ENCODE measurements around the gene SHLD1.
A peak's percentile ranks its signal among the peaks of the same experiment; 100 is the strongest.
"Not testable (repeated sequence)": the region's sequence is repeated elsewhere in the genome, so short reads cannot be mapped to it uniquely, and the experiment has no call there.

SHLD1 gene, protein sequence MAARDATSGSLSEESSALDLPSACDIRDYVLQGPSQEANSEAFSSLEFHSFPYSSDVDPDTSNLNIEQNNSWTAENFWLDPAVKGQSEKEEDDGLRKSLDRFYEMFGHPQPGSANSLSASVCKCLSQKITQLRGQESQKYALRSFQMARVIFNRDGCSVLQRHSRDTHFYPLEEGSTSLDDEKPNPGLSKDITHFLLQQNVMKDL

GRCh38 chr20:5749952-5750779 is at the start of gene SHLD1:
TSS of gene SHLD1 (plus strand) at chr20:5750401. CDS start at chr20:5772866, 22,465 bp downstream.
- peak; percentile 90 for DNase-seq (ENCODE audit: low spot score)

DNA sequence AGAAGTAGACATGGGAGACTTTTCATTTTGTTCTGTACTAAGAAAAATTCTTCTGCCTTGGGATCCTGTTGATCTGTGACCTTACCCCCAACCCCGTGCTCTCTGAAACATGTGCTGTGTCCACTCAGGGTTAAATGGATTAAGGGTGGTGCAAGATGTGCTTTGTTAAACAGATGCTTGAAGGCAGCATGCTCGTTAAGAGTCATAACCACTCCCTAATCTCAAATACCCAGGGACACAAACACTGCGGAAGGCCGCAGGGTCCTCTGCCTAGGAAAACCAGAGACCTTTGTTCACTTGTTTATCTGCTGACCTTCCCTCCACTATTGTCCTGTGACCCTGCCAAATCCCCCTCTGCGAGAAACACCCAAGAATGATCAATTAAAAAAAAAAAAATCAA is 47.9 kb upstream of the SHLD1 start:
- DNase-seq (ENCODE audit: low spot score): not testable (repeated sequence)

- DNase-seq (ENCODE audit: low spot score): no peak
Observed at GRCh38 chr20:5703681-5704101, 46.5 kb upstream of the SHLD1 start.

DNA sequence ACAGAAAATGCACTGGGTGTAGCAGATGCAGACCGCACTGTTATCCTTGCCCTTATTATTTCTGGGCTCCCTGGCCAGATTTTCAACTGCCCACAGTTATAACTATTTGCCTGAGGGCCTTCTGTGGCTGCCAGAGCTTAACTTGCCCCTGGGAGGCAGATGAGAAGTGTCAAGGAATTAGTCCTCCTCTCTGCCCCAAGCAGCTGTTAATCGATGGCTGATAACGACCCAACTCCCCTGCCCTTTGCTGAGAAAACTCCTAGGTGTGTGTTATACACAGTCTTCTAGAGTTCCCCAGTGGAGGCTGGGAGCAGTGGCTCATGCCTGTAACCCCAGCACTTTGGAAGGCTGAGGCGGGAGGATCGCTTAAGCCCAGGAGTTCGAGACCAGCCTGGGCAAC is 44.4 kb upstream of the SHLD1 start:
- DNase-seq (ENCODE audit: low spot score): no peak

GRCh38 chr20:5706797-5707196 is 43.4 kb upstream of the SHLD1 start:
- no peak for DNase-seq (ENCODE audit: low spot score)

DNA sequence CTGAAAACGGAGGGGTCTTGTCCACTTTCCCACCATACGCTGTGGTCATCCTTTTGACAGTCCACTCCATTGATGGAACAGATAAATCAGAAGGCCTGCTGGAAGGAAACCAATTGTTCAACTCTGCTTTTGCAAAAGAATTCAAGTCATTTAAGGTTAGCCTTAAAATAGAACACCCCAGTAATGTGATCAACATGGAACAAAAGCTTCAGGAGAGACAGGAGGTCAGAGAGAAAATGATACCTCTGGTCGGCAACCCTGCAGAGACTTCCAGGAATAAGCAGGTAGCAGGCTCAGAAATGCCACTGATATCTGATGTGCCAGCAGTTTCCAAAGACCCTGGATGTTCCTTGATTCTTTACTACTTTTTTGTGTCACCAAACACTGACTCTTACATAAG is 39.6 kb upstream of the SHLD1 start:
- DNase-seq (ENCODE audit: low spot score): no peak

GRCh38 chr20:5714261-5715041 is 35.8 kb upstream of the SHLD1 start:
- no peak for DNase-seq (ENCODE audit: low spot score)

GRCh38 chr20:5715071-5715841 is 34.9 kb upstream of the SHLD1 start:
- no peak for DNase-seq (ENCODE audit: low spot score)

DNA sequence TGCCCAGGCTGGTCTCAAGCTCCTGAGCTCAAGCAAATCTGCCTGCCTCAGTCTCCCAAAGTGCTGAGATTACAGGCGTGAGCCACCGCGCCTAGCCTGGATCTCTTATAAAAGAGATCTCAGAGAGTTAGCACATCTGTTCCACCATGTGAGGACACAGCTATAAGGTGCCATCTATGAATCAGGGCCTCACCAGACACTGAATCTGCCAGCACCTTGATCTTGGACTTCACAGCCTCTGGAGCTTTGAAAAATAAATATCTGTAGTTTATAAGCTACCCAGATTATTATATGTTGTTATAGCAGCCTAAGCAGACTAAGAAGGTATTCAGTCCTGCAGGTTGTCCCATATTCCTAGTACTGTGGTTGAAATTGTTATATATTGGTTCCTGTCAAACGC is 33.2 kb upstream of the SHLD1 start:
- DNase-seq (ENCODE audit: low spot score): no peak

- no peak for DNase-seq (ENCODE audit: low spot score)
Observed at GRCh38 chr20:5718896-5719595, 31.2 kb upstream of the SHLD1 start.

DNA sequence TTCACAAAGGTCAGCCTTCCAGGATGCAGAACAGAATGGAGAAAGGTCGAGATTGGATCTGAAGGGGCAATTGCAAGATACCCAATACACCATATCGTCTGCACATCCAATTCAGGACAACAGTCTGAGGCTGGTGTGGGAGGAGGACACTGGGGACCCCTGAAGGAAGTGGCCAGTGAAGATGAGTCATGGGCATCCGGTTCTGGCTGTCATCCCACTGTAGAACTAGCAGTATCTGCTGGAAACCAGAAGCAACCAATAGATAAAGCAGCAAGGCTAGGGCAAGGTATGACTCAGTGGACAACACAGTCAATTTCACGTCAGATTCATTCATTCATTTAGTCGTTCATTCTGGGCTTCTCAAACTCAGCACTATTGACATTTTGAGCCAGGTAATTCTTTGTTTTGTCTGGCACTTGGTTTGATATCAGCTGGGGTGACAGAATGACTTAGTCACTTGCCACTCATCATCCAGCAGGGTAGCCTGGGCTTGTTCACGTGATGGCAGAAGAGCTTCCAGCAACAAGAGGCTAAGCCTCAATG is 30.3 kb upstream of the SHLD1 start:
- no peak for DNase-seq (ENCODE audit: low spot score)

DNA sequence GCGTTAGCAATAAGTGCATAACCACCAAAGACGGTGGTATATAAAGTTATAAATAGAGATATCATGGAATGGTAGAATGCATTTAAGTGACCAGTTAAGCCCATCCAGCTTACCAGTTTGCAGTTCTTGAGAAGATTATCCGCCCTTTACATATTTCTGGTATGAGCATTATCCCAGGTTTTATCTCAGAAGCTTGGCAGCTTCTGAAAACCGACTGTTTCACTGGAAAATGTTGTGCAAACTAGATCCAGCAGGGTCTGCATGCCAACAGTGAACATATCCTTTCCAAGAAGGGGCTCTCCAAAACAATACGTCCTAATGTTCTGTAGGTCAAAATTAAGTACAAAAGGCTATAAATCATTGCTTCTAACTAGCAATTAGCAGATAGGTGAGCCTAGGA is 29.5 kb upstream of the SHLD1 start:
- no peak for DNase-seq (ENCODE audit: low spot score)

GRCh38 chr20:5721356-5721755 is 28.8 kb upstream of the SHLD1 start:
- not testable (repeated sequence) for DNase-seq (ENCODE audit: low spot score)

- no peak for DNase-seq (ENCODE audit: low spot score)
Observed at GRCh38 chr20:5722927-5723326, 27.3 kb upstream of the SHLD1 start.

DNA sequence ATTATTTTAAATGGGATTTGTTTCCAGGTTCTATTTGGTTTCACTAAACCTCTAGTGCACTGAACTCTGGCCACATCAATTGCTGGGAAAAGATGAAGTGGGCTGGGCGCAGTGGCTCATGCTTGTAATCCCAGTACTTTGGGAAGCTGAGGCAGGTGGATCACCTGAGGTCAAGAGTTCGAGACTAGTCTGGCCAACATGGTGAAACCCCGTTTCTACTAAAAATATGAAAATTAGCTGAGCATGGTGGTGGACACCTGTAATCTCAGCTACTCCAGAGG is 25.1 kb upstream of the SHLD1 start:
- not testable (repeated sequence) for DNase-seq (ENCODE audit: low spot score)

DNA sequence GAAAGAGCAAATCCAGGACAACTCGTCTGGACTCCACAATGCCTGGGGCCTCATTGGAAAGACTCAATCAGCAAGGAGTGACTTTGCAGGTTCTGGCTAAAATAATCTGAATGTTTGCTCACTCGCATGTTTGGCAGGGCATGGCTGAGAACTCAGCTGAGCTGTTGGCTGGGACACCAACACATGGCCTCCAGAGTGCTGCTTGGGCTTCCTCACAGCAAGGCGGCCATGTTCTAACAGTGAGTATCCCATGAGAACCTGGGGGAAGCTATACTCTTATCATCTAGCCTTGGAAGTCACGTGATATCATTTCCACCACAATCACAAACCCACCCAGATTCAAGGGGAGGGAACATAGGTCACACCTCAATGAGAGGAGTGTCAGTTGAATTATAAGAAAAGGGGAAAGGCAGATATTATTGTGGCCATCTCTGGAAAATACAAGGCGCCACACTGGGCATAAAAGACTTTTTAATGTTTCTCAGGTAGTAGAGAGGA is 23.1 kb upstream of the SHLD1 start:
- no peak for DNase-seq (ENCODE audit: low spot score)

DNA sequence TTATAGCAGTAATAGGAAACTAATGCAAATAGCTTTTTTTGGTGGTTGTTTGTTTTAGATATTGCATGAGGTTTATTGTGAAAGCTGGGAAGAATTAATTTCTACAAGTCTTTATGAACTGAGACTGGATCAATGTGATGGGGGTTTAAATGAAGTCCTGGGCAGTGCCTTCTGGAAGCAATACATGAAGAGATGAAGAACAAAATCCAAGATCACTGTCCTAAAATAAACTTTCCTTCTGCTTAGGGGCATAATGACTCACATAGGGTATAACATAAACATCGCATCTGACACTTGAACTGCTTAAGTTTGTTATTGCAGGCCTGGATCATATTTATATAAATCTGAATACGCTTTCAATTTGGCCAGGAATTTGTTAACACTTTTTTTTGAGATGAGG is 20.9 kb upstream of the SHLD1 start:
- DNase-seq (ENCODE audit: low spot score): no peak

DNA sequence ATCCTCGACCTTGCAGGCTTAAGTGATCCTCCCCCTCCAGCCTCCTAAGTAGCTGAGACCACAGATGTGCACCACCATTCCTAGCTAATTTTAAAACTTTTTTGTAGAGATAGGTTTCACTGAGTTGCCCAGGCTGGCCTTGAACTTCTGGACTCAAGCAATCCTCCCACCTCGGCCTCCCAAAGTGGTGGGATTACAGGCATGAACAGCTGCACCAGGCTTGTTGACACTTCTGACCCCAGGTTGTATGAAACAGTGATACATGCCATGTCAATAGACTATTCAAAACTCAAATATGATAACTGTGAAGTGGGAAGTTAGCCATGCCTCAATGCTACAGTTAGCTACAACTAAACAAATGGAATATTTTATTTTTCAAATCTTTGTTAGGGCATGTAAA is 20.1 kb upstream of the SHLD1 start:
- no peak for DNase-seq (ENCODE audit: low spot score)

DNA sequence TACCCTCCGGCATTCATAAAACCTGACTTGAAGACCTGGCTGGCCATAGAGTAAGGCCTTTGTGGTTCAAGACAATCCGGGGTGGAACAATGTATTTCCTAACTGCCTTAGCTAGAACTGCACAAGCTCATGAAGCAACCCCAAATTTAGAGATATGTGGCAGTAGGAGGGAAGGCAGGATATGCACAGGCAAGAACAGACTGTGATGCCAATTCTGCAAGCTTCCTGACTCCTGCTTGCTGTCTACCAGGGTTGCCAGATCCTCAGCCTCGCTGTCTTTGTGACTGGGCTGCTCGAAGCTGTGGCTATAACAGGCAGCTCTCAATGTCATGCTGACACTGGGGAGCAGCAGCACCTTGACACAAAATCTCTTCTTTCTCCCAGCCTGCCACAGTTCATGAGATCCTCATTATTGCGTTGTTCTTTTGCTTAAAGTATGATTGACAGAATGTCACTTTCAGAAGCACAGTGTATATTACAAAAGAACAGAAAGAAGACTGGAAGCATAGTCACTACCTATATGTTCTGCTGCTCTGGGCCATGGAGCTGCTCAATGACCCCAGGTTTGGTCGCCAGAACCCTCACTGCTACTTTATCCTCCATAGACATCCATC is 18.3 kb upstream of the SHLD1 start:
- no peak for DNase-seq (ENCODE audit: low spot score)

GRCh38 chr20:5734602-5735001 is 15.6 kb upstream of the SHLD1 start:
- no peak for DNase-seq (ENCODE audit: low spot score)

All from LoVo (cell line).